ENCODE results near the gene LRRN2. TPM values are rescaled to one million over a fixed set of nuclear protein-coding genes. Genes with fewer than 3 reads are reported as not detected.

The LRRN2 gene
- total RNA-seq, 1 donor from 2014 or later: 9.4 TPM

- Mint-ChIP-seq H3K4me3 (ENCODE audit: low read depth) (no peak overlapping the region), H3K27me3 (peaks cover 64% of the 10 kb centered on the region), H3K9me3 (ENCODE audit: low read depth) (no peaks in the 10 kb centered on the region), H3K4me1 (ENCODE audit: low read depth) (peaks cover 3% of the 10 kb centered on the region), H3K36me3 (ENCODE audit: insufficient read depth) (no peaks in the 10 kb centered on the region), H3K27ac (no peak overlapping the region)
- TF ChIP-seq, protein P1, sequence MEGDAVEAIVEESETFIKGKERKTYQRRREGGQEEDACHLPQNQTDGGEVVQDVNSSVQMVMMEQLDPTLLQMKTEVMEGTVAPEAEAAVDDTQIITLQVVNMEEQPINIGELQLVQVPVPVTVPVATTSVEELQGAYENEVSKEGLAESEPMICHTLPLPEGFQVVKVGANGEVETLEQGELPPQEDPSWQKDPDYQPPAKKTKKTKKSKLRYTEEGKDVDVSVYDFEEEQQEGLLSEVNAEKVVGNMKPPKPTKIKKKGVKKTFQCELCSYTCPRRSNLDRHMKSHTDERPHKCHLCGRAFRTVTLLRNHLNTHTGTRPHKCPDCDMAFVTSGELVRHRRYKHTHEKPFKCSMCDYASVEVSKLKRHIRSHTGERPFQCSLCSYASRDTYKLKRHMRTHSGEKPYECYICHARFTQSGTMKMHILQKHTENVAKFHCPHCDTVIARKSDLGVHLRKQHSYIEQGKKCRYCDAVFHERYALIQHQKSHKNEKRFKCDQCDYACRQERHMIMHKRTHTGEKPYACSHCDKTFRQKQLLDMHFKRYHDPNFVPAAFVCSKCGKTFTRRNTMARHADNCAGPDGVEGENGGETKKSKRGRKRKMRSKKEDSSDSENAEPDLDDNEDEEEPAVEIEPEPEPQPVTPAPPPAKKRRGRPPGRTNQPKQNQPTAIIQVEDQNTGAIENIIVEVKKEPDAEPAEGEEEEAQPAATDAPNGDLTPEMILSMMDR (IDR thresholded peaks at IDR 0.05; ENCODE audit: unreplicated experiment): no peak
- no peak for DNase-seq (ENCODE audit: low spot score, unreplicated experiment)
These were observed 25.8 kb upstream of the LRRN2 start for GRCh38 chr1:204711103-204711946.

GRCh38 chr1:204709960-204710912 is 24.7 kb upstream of the LRRN2 start:
- Mint-ChIP-seq H3K9me3 (ENCODE audit: low read depth) (no peaks in the 10 kb centered on the region), H3K4me1 (ENCODE audit: low read depth) (no peaks in the 10 kb centered on the region), H3K27ac (no peak overlapping the region), H3K36me3 (ENCODE audit: insufficient read depth) (no peaks in the 10 kb centered on the region), H3K27me3 (peaks cover 70% of the 10 kb centered on the region), H3K4me3 (ENCODE audit: low read depth) (no peak overlapping the region)
- TF ChIP-seq, protein P1 (IDR thresholded peaks at IDR 0.05; ENCODE audit: unreplicated experiment): no peak
- no peak for DNase-seq (ENCODE audit: low spot score, unreplicated experiment)

GRCh38 chr1:204709021-204709420 is 23.5 kb upstream of the LRRN2 start:
- Mint-ChIP-seq H3K4me3 (ENCODE audit: low read depth) (no peak overlapping the region), H3K4me1 (ENCODE audit: low read depth) (no peaks in the 10 kb centered on the region)

GRCh38 chr1:204706838-204707509 is 21.4 kb upstream of the LRRN2 start:
- peaks cover 47% of the 10 kb centered on the region for H3K27me3 Mint-ChIP-seq
- H3K9me3 Mint-ChIP-seq (ENCODE audit: low read depth): no peaks in the 10 kb centered on the region
- no peak for DNase-seq (ENCODE audit: low spot score, unreplicated experiment)
- H3K36me3 Mint-ChIP-seq (ENCODE audit: insufficient read depth): no peaks in the 10 kb centered on the region
- no peak overlapping the region for H3K4me3 Mint-ChIP-seq (ENCODE audit: low read depth)
- TF ChIP-seq, protein P1 (IDR thresholded peaks at IDR 0.05; ENCODE audit: unreplicated experiment): no peak
- H3K27ac Mint-ChIP-seq: no peak overlapping the region
- no peaks in the 10 kb centered on the region for H3K4me1 Mint-ChIP-seq (ENCODE audit: low read depth)

More at GRCh38 chr1:204709021-204709420, 23.5 kb upstream of the LRRN2 start:
- H3K36me3 Mint-ChIP-seq (ENCODE audit: insufficient read depth): no peaks in the 10 kb centered on the region
- no peak for DNase-seq (ENCODE audit: low spot score, unreplicated experiment)
- TF ChIP-seq, protein P1 (IDR thresholded peaks at IDR 0.05; ENCODE audit: unreplicated experiment): no peak
- no peak overlapping the region for H3K27ac Mint-ChIP-seq
- H3K27me3 Mint-ChIP-seq: peaks cover 67% of the 10 kb centered on the region
- H3K9me3 Mint-ChIP-seq (ENCODE audit: low read depth): no peaks in the 10 kb centered on the region

All from progenitor cell of endocrine pancreas (in vitro differentiated cells).